Measurements from ENCODE around the gene SREK1. TPM values are rescaled to one million over a fixed set of nuclear protein-coding genes. Genes with fewer than 3 reads are reported as not detected.
A peak's percentile ranks its signal among the peaks of the same experiment; 100 is the strongest.

Gene SREK1
- total RNA-seq, 1 experiment from 2014 or later: 65.6 TPM

GRCh38 chr5:66197764-66198405, 53.8 kb downstream of the SREK1 start:
- no peaks in the 10 kb centered on the region for H4K20me1 ChIP-seq (ENCODE audit: insufficient read depth)
- no peaks in the 10 kb centered on the region for H3K79me2 ChIP-seq (ENCODE audit: insufficient read depth, low read length)
- no peak overlapping the region for H3K9ac ChIP-seq (ENCODE audit: low read length)
- TF ChIP-seq, protein P1, sequence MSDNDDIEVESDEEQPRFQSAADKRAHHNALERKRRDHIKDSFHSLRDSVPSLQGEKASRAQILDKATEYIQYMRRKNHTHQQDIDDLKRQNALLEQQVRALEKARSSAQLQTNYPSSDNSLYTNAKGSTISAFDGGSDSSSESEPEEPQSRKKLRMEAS (IDR thresholded peaks at IDR 0.05): no peak
- TF ChIP-seq ZBTB33 (IDR thresholded peaks at IDR 0.05; ENCODE audit: extremely low read depth, insufficient replicate concordance, low read length) (no peak), CEBPB (IDR thresholded peaks at IDR 0.05; ENCODE audit: low read depth) (no peak), RAD21 (IDR thresholded peaks at IDR 0.05; ENCODE audit: low read depth) (no peak), SIN3A (IDR thresholded peaks at IDR 0.05; ENCODE audit: low read depth) (no peak), SP1 (IDR thresholded peaks at IDR 0.05; ENCODE audit: low read depth) (no peak), YY1 (IDR thresholded peaks at IDR 0.05; ENCODE audit: extremely low read depth, insufficient replicate concordance, low read depth, low read length) (no peak), POLR2A (IDR thresholded peaks at IDR 0.05; ENCODE audit: borderline replicate concordance, extremely low read depth, insufficient read depth, insufficient read length) (no peak), POLR2AphosphoS5 (IDR thresholded peaks at IDR 0.05; ENCODE audit: low read depth, low read length) (no peak), TCF7L2 (IDR thresholded peaks at IDR 0.05; ENCODE audit: borderline replicate concordance, extremely low read depth, insufficient read depth, insufficient read length) (no peak), CBX3 (IDR thresholded peaks at IDR 0.05; ENCODE audit: low read depth) (no peak), JUND (IDR thresholded peaks at IDR 0.05) (no peak), ZFX (IDR thresholded peaks at IDR 0.05) (no peak), EZH2 (IDR thresholded peaks at IDR 0.05) (no peak), ZNF274 (IDR thresholded peaks at IDR 0.05; ENCODE audit: low read depth, low read length) (no peak)
- TF ChIP-seq, protein P2, sequence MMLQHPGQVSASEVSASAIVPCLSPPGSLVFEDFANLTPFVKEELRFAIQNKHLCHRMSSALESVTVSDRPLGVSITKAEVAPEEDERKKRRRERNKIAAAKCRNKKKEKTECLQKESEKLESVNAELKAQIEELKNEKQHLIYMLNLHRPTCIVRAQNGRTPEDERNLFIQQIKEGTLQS (IDR thresholded peaks at IDR 0.05): no peak
- TF ChIP-seq, protein P3, sequence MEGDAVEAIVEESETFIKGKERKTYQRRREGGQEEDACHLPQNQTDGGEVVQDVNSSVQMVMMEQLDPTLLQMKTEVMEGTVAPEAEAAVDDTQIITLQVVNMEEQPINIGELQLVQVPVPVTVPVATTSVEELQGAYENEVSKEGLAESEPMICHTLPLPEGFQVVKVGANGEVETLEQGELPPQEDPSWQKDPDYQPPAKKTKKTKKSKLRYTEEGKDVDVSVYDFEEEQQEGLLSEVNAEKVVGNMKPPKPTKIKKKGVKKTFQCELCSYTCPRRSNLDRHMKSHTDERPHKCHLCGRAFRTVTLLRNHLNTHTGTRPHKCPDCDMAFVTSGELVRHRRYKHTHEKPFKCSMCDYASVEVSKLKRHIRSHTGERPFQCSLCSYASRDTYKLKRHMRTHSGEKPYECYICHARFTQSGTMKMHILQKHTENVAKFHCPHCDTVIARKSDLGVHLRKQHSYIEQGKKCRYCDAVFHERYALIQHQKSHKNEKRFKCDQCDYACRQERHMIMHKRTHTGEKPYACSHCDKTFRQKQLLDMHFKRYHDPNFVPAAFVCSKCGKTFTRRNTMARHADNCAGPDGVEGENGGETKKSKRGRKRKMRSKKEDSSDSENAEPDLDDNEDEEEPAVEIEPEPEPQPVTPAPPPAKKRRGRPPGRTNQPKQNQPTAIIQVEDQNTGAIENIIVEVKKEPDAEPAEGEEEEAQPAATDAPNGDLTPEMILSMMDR (IDR thresholded peaks at IDR 0.05 in 2 of 3, conservative IDR thresholded peaks at IDR 0.05 in 1 of 3; ENCODE audit: borderline replicate concordance in 1 of 3, insufficient read depth in 1 of 3, low read depth in 2 of 3, low read length in 2 of 3): no peak
- TF ChIP-seq, protein P4, sequence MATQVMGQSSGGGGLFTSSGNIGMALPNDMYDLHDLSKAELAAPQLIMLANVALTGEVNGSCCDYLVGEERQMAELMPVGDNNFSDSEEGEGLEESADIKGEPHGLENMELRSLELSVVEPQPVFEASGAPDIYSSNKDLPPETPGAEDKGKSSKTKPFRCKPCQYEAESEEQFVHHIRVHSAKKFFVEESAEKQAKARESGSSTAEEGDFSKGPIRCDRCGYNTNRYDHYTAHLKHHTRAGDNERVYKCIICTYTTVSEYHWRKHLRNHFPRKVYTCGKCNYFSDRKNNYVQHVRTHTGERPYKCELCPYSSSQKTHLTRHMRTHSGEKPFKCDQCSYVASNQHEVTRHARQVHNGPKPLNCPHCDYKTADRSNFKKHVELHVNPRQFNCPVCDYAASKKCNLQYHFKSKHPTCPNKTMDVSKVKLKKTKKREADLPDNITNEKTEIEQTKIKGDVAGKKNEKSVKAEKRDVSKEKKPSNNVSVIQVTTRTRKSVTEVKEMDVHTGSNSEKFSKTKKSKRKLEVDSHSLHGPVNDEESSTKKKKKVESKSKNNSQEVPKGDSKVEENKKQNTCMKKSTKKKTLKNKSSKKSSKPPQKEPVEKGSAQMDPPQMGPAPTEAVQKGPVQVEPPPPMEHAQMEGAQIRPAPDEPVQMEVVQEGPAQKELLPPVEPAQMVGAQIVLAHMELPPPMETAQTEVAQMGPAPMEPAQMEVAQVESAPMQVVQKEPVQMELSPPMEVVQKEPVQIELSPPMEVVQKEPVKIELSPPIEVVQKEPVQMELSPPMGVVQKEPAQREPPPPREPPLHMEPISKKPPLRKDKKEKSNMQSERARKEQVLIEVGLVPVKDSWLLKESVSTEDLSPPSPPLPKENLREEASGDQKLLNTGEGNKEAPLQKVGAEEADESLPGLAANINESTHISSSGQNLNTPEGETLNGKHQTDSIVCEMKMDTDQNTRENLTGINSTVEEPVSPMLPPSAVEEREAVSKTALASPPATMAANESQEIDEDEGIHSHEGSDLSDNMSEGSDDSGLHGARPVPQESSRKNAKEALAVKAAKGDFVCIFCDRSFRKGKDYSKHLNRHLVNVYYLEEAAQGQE (IDR thresholded peaks at IDR 0.05; ENCODE audit: low read depth): no peak
- POLR2A ChIA-PET: no interaction called here
- no peaks in the 10 kb centered on the region for H3K36me3 ChIP-seq (ENCODE audit: control insufficient read depth in 1 of 2, insufficient read depth in 2 of 2, low read length in 2 of 2)
- peak overlapping the region; percentile 22 for H3K4me2 ChIP-seq (ENCODE audit: low read length)
- no peak overlapping the region for H3K27ac ChIP-seq (ENCODE audit: low read depth, low read length)
- no peak overlapping the region for H2AFZ ChIP-seq (ENCODE audit: low read depth, low read length, poor library complexity, severe bottlenecking)
- RAD21 ChIA-PET (ENCODE audit: low non-redundant PET in 1 of 2, low total read pairs in 2 of 2, uncharacterized antibody in 2 of 2, unreplicated experiment in 2 of 2): no interaction called here
- intact Hi-C loops (cut with micrococcal nuclease): no loop called here
- DNase-seq (ENCODE audit: low read depth, low spot score) (no peak), ATAC-seq (peak; percentile 82)
- no TSS peak for BruUV-seq (replicated peaks)
- CTCF ChIA-PET: no interaction called here
- H3K27me3 ChIP-seq (ENCODE audit: insufficient read depth, low read length): no peaks in the 10 kb centered on the region
- peaks cover 0 to 9% of the 10 kb centered on the region in 2 experiments; a peak in 1 of 4 replicates for H3K4me1 ChIP-seq (ENCODE audit: control insufficient read depth in 1 of 2, insufficient read depth in 2 of 2, low read length in 2 of 2)
- H3K9me3 ChIP-seq (ENCODE audit: control insufficient read depth in 1 of 2, insufficient read depth in 1 of 2, low read depth in 1 of 2, low read length in 2 of 2): no peaks in the 10 kb centered on the region
- no peak overlapping the region for H3K4me3 ChIP-seq (replicated peaks in 1 of 2; ENCODE audit: low read depth in 1 of 2, low read length in 2 of 2)
- H3K9me2 ChIP-seq (ENCODE audit: insufficient read depth): no peaks in the 10 kb centered on the region
